ENCODE results near the gene ETS1. TPM values are rescaled to one million over a fixed set of nuclear protein-coding genes. Genes with fewer than 3 reads are reported as not detected.

The ETS1 gene
- total and polyA plus RNA-seq, 8 donors: 70.2 to 139 (median 128) TPM

DNA sequence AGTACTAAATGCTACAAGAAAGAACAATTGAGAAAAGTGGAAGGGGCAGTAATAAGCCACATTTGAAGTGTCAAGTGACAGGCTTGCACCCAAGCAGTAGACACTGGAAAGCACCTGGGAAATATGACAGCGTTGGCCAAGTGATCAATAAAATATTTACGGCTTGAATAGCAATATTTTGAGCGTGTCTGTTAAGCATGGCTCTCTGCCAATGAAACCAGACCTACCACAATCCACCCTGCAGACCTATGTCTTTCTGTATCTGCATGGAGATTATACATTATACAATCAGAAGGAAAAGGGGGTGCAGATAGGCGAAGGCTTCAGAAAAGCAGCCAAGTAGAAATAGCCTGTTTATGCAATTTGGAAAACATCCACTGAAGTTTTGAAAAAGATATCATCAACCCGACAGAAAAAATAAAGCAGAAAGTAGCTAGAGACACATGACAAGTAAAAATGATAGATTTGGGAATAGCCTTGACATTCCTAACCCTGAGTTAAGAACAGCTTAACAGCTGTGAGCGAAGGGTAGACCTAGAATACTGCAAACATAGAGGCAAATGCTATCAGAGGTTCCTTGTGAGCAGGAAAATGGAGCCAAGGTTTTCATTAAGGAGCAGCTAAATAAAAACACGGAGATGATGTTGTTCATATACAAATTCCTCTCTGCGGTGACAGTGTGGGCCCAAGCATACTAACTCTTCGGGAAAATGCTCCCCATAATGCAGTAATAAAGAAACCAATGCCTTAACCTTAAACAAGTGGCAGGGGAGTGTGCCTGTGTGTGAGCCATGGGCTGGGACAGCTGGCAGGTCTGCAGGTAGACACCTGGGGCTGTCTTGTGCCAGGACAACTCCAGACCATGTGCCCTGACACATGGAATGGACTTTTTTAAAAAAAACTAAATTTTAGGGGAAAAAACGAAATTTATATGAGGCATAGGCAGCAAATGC lies 71.3 kb downstream of the ETS1 start:
- intact Hi-C loops (cut with DNase I): no loop called here
- TF ChIP-seq, protein P1, sequence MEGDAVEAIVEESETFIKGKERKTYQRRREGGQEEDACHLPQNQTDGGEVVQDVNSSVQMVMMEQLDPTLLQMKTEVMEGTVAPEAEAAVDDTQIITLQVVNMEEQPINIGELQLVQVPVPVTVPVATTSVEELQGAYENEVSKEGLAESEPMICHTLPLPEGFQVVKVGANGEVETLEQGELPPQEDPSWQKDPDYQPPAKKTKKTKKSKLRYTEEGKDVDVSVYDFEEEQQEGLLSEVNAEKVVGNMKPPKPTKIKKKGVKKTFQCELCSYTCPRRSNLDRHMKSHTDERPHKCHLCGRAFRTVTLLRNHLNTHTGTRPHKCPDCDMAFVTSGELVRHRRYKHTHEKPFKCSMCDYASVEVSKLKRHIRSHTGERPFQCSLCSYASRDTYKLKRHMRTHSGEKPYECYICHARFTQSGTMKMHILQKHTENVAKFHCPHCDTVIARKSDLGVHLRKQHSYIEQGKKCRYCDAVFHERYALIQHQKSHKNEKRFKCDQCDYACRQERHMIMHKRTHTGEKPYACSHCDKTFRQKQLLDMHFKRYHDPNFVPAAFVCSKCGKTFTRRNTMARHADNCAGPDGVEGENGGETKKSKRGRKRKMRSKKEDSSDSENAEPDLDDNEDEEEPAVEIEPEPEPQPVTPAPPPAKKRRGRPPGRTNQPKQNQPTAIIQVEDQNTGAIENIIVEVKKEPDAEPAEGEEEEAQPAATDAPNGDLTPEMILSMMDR (IDR thresholded peaks at IDR 0.05): no peak

DNA sequence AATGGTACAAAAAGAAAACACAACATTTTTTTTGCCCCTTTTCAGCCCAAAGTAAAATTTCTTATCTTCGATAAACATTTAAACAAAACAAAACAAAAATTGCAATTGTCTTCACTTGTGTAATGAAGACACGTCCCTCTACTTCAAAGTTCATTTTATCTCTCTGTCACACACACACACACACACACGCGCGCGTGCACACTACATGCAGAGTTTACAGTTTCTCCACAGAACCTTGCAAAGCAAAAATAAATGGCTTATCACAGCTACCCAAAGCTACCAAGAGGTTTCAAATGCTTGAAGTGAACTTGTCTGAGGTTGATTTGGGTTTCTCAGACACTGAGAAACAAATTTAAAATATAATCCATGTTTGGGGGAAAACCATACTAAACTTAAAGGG lies 72.3 kb downstream of the ETS1 start:
- ATAC-seq (no peak), DNase-seq (no peak)
- H3K4me3 ChIP-seq: peak overlapping the region in 1 of 2 donors; percentile 65
- H3K27me3 ChIP-seq: no peaks in the 10 kb centered on the region
- intact Hi-C loops (cut with DNase I): no loop called here
- no peaks in the 10 kb centered on the region for H3K9me3 ChIP-seq
- TF ChIP-seq, protein P1 (IDR thresholded peaks at IDR 0.05): no peak
- peaks cover 4 to 74% of the 10 kb centered on the region in 2 donors for H3K4me1 ChIP-seq
- H3K36me3 ChIP-seq: peaks cover 0 to 18% of the 10 kb centered on the region in 2 donors
- peak overlapping the region in 1 of 2 donors; percentile 96 for H3K27ac ChIP-seq

More for the DNA sequence above, 71.3 kb downstream of the ETS1 start:
- Histone ChIP-seq H3K27me3 (no peaks in the 10 kb centered on the region), H3K4me3 (peak overlapping the region in 1 of 2 donors; percentile 65), H3K9me3 (no peaks in the 10 kb centered on the region), H3K4me1 (peaks cover 4 to 74% of the 10 kb centered on the region in 2 donors), H3K36me3 (peaks cover 0 to 18% of the 10 kb centered on the region in 2 donors), H3K27ac (peak overlapping the region; percentile 95 to 96)
- ATAC-seq: no peak
- DNase-seq: no peak

DNA sequence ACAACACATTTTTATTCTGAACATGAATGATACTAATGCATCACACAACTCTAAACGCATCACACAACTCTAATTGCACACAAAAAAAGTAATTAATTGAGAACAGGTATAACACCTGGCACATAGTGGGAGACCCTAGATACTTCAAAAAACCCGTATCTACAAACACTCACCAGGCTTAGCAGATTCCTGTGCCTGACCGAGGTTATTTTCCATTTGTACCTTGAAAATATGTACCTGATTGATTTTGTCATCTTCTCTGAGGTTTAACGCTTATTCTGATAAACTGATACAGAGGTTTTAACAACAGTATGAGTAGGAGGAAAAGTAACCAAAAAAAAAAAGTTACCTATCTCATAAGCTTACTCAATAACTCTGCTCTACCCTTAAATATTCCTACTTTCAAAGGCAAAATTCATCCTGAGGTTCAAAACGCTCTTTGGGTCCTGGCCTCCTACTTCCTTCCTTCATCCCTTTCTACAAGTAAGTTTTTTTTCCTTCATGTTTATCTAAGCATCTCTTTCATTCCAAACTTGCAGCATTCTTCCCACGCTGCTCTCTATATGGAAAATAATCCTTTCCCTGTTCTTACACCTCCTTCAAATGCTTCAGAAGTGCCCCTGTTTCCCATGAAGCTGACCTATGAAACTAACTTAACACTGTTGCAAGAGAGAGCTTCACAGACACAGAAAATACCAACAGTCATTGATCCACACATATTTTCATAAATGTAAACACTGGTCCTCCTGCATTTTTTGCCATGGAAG lies 73.3 kb downstream of the ETS1 start:
- peaks cover 10 to 78% of the 10 kb centered on the region in 2 donors for H3K4me1 ChIP-seq
- intact Hi-C loops (cut with DNase I): no loop called here
- DNase-seq (no peak), ATAC-seq (no peak)
- H3K4me3 ChIP-seq: no peak overlapping the region
- no peaks in the 10 kb centered on the region for H3K27me3 ChIP-seq
- H3K36me3 ChIP-seq: peaks cover 0 to 18% of the 10 kb centered on the region in 2 donors
- no peaks in the 10 kb centered on the region for H3K9me3 ChIP-seq
- H3K27ac ChIP-seq: peak overlapping the region in 1 of 2 donors; percentile 52
- TF ChIP-seq, protein P1 (IDR thresholded peaks at IDR 0.05): no peak

DNA sequence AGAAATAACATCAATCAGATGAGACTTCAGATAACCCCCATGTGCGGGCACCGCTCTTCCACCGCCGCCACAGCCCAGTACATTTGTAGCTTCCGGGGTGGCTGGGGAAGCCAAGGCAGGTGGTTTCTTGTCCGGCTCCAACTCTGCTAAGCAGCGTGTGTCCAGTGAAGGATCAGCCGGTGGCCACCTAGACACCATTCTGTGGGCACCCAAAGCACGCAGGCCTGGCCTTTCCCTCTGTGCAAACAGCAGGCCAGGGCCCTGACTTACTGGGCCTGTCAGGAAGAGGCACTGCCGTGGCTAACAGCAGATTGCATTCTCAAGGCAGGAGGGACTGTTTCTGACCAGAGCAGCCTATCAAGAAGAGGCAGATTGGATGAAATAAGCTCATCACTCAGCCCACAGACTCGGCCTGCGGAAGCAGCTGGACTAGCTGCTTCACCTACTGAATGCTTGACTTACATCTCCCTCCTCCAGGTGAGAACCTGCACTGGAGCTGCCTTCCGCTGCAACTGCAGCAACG lies 74.8 kb downstream of the ETS1 start:
- Histone ChIP-seq H3K4me3 (peak overlapping the region in 1 of 2 donors; percentile 9), H3K27me3 (no peaks in the 10 kb centered on the region), H3K27ac (peak overlapping the region in 1 of 2 donors; percentile 52), H3K4me1 (peaks cover 20 to 87% of the 10 kb centered on the region in 2 donors), H3K36me3 (peaks cover 0 to 18% of the 10 kb centered on the region in 2 donors), H3K9me3 (no peaks in the 10 kb centered on the region)
- TF ChIP-seq, protein P1 (IDR thresholded peaks at IDR 0.05): no peak
- intact Hi-C loops (cut with DNase I): no loop called here
- DNase-seq: no peak
- ATAC-seq: no peak
